ENCODE data around the gene WNT4. TPM values are rescaled to one million over a fixed set of nuclear protein-coding genes. Genes with fewer than 3 reads are reported as not detected.
A peak's percentile ranks its signal among the peaks of the same experiment; 100 is the strongest.

WNT4 gene
- total and polyA plus RNA-seq, 11 donors, result 0.04 to 0.38 (median 0.08) TPM; not detected in 3

- Histone ChIP-seq H3K4me3 (no peak overlapping the region), H3K27ac (no peak overlapping the region), H3K27me3 (no peaks in the 10 kb centered on the region), H3K9me3 (no peaks in the 10 kb centered on the region), H3K36me3 (no peaks in the 10 kb centered on the region), H3K4me1 (peaks cover 0 to 8% (median 0%) of the 10 kb centered on the region in 12 donors)
- DNase-seq (no peak), ATAC-seq (peak in 2 of 4 donors; percentile 12 to 16)
- WGBS, 4 donors, result 81 to 98% (median 86%) methylated on average over 11 to 14 of the region's 14 CpGs
- intact Hi-C loops (cut with DNase I), result no loop called here
- TF ChIP-seq POLR2A (IDR thresholded peaks at IDR 0.05) (no peak), CTCF (IDR thresholded peaks at IDR 0.05) (no peak)
These were observed 20.2 kb upstream of the WNT4 start for GRCh38 chr1:22163137-22163536.

GRCh38 chr1:22159891-22160290, 17.0 kb upstream of the WNT4 start:
- Histone ChIP-seq H3K36me3 (no peaks in the 10 kb centered on the region), H3K27ac (no peak overlapping the region), H3K4me3 (no peak overlapping the region), H3K27me3 (peaks cover 0 to 2% (median 0%) of the 10 kb centered on the region in 9 donors), H3K4me1 (peaks cover 0 to 8% (median 0%) of the 10 kb centered on the region in 12 donors), H3K9me3 (no peaks in the 10 kb centered on the region)
- no peak for TF ChIP-seq CTCF (IDR thresholded peaks at IDR 0.05)
- no peak for TF ChIP-seq POLR2A (IDR thresholded peaks at IDR 0.05)
- intact Hi-C loops (cut with DNase I), result no loop called here
- ATAC-seq (no peak), DNase-seq (no peak)
- 83 to 89% (median 86%) methylated on average over 15 to 17 of the region's 17 CpGs for WGBS, 4 donors

GRCh38 chr1:22158654-22159053, 15.8 kb upstream of the WNT4 start:
- intact Hi-C loops (cut with DNase I), result no loop called here
- H3K27me3 ChIP-seq, result peaks cover 0 to 2% (median 0%) of the 10 kb centered on the region in 9 donors
- TF ChIP-seq POLR2A (IDR thresholded peaks at IDR 0.05) (no peak), CTCF (IDR thresholded peaks at IDR 0.05) (no peak)
- no peak overlapping the region for H3K27ac ChIP-seq
- H3K4me3 ChIP-seq, result no peak overlapping the region
- no peaks in the 10 kb centered on the region for H3K36me3 ChIP-seq
- peaks cover 0 to 5% (median 0%) of the 10 kb centered on the region in 12 donors for H3K4me1 ChIP-seq
- no peak for DNase-seq
- ATAC-seq, result no peak
- H3K9me3 ChIP-seq, result no peaks in the 10 kb centered on the region
- 86 to 93% (median 89%) methylated on average over 3 to 4 of the region's 4 CpGs for WGBS, 4 donors

- WGBS, 4 donors, result 83 to 89% (median 86%) methylated on average over 7 to 9 of the region's 9 CpGs
- intact Hi-C loops (cut with DNase I), result no loop called here
These were observed 14.6 kb upstream of the WNT4 start for GRCh38 chr1:22157359-22157966.

More at GRCh38 chr1:22157359-22157966, 14.6 kb upstream of the WNT4 start:
- no peaks in the 10 kb centered on the region for H3K4me1 ChIP-seq
- H3K4me3 ChIP-seq, result no peak overlapping the region
- H3K36me3 ChIP-seq, result no peaks in the 10 kb centered on the region
- no peak overlapping the region for H3K27ac ChIP-seq
- TF ChIP-seq POLR2A (IDR thresholded peaks at IDR 0.05) (no peak), CTCF (IDR thresholded peaks at IDR 0.05) (no peak)
- no peak for DNase-seq
- no peak for ATAC-seq
- H3K9me3 ChIP-seq, result no peaks in the 10 kb centered on the region
- H3K27me3 ChIP-seq, result peaks cover 0 to 2% (median 0%) of the 10 kb centered on the region in 9 donors

Measured in heart left ventricle (tissue), 16 donors.